Gastrocnemius medialis (tissue), 4 donors: ENCODE data around the gene TTBK1.

Source experiments
- CTCF ChIP-seq, 5 experiments: fragments of 450-650 bp in 3 of 5; fragments of 200-600 bp in 2 of 5; sonication (generic) in 2 of 5; IDR thresholded peaks in 4 of 5; conservative IDR thresholded peaks in 1 of 5; 1 replicate in 4 of 5; 2 replicates in 1 of 5; pipeline ENCODE4 v1.5.1; 2016 to 2019; ENCODE audit warnings: antibody characterized with exemption in 5 of 5, mild to moderate bottlenecking in 3 of 5, moderate library complexity in 3 of 5
- POLR2A ChIP-seq, 2 donors: fragments of 450-650 bp; IDR thresholded peaks; one replicate each; pipeline ENCODE4 v1.6.1; 2017; ENCODE audit warnings: antibody characterized with exemption in 2 of 2, mild to moderate bottlenecking in 2 of 2, moderate library complexity in 2 of 2

GRCh38 chr6:43286456-43286979, 43.2 kb downstream of the TTBK1 start:
- no peak for TF ChIP-seq CTCF (IDR thresholded peaks at IDR 0.05 in 4 of 5, conservative IDR thresholded peaks at IDR 0.05 in 1 of 5)
- TF ChIP-seq POLR2A (IDR thresholded peaks at IDR 0.05): no peak
